HG03520 (cell line): Measurements from ENCODE around the gene JARID2.

Source experiments
- ATAC-seq: cut with Tn5 transposase; IDR thresholded peaks from one replicate; pipeline ENCODE4 v1.9.1; 2021; ENCODE audit warnings: mild to moderate bottlenecking, moderate library complexity; ENCODE audit not compliant: unreplicated experiment

Gene JARID2

DNA sequence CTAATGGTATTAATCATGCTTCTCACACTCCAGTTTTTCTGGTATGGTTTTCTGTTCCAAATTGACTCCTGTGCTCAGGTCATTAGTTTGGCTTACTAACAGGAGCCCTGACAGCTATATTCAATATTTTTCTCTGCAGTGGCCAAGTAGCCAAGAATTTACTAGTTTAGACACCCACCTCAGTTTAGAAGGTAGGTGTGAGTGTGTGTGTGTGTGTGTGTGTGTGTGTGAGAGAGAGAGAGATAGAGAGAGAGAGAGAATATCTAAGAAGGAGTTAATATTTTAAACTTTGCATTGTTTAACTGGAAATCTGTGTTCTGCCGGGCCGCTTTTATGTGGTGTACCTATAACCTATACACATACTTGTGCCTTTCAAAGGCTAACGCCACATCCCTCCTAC lies 18.5 kb downstream of the JARID2 start:
- no peak for ATAC-seq

DNA sequence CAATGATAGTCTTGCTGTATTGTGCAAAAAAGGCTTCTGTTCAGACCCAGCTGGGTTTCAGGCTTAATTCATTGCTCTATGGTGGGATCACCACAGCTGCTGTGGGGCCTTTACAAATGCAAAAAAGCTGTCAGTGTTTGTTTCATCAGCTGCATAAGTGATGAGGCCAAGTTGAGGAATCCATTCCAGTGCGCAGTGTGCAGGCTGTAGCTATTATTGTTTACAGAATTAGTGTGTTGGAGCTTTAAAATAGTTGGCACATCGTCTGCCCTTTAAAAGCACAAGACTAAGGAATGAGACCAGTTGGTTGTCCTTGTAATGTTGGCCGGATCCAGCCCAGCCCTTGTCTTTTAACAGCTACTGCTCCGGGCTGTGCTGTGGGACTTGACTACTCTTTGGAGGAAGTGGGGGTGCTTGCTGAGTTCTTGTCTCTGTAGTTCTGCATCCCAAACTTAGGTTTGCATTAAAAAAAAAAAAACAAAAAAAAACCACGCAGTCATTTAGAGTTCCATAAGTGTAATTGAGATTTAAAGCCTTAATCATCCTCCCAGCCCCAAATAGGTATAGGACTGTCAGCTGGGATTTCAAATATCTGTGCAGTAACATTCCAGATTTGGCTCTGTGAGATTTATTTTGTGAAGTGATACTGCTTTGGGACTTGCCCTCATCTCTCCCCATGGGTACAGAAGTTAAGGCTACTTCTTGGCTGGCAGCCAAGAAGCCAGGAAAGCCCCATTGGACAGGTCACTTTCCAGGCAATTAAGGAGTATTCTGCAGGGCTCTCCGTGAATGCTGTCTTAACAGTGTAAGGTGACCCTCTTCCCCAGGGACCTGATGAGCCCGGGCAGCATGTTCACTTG lies 19.3 kb downstream of the JARID2 start:
- ATAC-seq = no peak

DNA sequence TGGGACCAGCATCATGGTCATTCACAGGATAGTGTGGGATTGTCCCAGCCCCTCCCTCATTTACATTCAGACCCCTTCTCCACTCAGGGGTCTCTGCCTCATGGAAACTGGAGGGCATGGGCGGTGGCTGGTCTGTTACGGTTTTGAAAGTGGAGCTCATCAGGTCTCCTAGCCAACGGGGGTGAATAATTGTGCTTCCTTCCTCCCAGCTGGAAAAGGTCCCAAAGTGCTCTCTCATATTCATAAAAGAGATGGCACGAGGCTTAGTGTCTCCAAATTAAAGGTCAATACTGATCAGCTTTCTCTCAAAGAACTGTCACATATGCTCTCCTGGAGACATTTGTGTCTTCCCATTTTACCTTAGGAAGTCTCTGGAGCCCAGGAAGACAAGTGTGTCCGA lies 19.9 kb downstream of the JARID2 start:
- ATAC-seq = no peak

DNA sequence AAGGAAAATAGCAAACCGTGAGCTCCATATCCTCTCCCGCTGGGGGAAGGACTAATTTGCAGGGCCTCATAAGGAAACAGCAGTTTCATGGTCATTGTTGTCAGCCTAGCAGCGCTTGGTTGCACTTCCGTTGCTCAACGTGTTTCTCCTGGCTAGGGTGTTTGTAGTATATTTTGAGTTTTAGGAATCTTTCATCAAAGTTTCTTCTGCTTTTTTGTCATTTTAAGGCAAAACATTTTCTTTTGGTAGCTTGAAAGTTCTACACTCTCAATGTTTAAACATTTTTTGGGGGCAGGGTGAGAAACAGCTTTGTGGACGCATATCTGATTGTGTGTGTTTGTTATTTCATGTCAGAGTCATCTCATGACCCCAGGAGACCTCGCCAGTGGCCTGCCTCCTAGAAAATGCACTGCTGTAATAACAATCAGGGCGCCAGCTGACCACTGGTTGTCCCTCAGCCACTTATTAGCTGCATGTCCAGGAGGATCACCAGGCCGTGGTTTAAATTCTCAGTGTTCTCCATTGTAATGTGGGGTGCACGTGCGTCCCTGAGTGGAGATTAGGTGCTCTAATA lies 20.6 kb downstream of the JARID2 start:
- no peak for ATAC-seq

DNA sequence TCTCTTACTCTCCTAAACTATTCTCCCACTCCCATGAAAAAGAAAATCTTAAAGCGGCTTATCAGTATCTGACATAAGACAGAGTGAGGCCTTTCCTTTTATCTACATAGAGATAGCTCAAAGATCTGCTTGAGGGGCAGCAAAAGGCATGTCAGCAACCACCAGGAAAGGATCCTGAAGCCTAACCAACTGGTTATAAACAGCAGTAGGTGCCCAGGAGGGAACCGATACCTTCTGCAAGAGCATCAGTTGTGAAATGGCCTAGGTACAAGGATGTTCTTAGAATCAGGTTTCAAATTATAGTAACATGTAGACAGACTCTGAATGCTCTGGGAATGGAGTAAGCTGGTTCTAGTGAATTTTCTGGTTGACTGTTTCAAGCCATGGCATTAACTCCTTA lies 21.4 kb downstream of the JARID2 start:
- no peak for ATAC-seq

DNA sequence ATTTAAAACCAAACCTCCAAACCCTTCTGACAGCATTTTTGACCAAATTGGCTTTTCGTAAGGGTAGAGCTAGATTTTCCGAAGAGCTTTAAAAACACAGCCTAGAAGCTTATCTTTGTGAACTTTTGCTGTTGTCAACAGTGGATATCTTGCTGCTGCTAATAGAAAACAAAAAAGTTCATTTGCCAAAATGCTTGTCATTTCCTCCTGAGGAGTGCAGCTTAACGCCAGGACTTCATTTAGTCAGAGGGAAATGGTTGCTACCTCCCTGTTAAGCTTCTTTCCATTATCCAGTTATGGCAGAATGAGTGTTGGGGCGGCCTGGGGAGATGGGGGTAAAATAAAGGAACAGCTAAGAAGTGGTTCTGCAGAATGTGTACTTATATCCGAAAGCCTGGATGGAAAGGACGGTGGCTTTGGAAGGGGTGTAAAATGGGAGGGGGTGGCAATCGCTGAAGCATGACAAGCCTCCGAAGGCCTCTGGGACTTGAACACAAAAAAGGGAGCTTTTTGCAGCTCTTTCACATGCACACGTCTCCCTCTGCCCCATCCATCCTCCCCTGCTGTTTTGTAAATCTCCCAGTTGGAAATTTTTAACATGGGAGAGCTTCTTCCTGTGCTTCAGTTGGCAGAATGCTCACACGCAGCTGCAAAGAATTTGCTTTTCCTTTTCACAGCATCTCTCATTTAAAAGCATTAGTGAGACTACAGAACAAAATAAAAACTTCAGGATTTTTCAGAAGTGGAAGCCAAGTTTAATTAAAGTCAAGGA lies 22.5 kb downstream of the JARID2 start:
- no peak for ATAC-seq

DNA sequence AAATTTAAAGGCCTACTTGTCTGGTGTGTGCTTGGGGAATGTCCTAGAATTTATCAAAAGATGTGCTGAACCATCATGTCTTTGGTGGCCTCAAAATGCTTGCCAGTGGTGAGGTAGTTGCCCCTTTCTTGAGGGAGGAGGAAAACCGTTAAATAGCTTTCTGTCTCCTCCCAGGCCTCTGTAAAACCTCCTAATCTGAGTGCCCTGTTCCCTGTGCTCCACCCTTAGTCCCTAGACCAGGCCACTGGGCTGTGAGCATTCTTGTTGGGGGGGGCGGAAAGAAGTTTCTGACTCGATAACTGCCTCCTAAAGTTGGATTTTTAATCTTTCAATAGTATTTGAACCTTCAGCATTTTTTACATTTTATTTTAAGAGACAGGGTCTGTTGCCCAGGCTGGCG lies 23.1 kb downstream of the JARID2 start:
- no peak for ATAC-seq

DNA sequence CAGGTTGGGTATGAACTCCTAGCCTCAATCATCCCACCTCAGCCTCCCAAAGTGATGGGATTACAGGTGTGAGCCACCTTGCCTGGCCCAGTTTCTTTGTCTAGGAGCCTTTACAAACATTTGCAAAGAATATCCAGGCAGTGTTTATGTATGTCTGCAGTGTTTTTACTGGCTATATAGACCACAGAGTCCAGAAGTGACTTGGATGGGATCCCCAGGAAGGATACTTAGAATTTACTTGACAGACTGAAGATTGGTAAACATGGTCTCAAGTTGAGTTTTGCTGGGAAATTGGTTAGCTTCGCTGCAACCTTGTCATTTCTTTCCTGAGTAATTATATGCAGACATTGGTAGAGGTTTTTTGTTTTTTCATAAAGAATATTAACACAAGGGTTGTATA lies 23.8 kb downstream of the JARID2 start:
- no peak for ATAC-seq

DNA sequence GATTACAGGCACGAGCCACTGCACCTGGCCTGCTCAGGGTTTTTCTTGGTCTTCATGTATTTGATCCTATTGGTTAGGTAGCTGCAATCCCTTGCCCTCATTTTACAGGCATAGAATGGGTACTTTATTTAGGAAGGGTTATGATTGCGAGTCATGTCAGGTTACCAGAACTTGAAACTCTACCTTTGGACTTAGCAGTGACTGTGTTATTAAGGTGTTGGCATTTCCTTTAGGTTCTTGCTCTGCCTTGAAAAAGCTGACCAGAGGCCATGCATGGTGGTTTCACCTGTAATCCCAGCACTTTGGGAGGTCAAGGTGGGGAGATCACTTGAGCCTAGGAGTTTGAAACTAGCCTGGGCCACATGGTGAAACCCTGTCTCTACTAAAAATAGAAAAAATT lies 24.5 kb downstream of the JARID2 start:
- ATAC-seq = no peak

DNA sequence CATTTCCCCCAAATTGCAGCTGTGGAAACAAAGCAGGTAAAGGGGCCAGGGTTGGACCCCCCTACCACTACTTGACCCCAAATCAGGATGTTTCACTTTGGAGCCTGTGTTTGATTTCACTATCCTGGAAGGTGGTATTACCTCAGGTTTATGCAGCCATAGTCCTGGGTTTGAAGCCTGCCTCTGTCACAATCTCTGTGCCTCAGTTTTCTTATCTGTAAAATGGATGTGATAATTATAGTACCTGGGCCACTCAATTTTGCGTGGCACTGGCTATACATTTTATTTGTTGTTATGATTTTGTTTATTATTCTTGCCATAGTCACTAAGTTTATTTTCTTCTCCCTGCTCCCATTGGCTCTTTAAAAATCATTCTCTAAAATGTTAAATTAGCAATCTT lies 26.7 kb downstream of the JARID2 start:
- ATAC-seq = no peak

DNA sequence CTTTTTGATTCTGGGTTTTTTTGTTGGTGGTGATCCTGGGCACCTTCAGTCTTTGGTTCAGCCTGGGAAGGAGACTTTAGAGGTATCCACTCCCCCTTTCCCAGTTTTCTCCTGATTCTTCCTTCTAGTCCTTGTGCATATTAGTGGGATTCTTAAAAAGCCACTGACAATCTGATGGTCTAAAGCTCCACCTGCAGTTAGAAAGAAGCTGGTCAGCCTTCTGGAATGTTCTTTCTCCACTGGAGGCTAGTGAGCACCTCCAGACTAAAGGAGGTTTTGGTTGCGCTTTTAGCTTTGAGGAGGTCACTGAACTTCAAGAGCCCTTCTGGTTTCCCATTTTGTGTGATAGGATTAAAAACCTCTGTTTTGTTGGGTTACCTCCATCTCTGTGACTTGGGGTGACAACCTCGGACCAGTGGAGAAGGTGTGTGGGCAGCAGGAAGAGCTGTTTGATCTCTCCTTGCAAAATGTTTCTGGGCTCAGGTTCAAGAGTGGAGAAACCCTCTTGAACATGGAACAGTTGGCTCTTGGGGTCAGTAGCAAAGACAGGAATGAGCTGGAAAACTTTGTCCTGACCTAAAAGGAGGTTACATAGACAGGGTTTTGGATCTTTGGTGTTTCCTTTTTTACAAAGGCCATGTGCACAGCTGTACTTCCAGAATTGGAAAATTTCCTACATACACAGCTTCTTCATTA lies 29.0 kb downstream of the JARID2 start:
- ATAC-seq = no peak

DNA sequence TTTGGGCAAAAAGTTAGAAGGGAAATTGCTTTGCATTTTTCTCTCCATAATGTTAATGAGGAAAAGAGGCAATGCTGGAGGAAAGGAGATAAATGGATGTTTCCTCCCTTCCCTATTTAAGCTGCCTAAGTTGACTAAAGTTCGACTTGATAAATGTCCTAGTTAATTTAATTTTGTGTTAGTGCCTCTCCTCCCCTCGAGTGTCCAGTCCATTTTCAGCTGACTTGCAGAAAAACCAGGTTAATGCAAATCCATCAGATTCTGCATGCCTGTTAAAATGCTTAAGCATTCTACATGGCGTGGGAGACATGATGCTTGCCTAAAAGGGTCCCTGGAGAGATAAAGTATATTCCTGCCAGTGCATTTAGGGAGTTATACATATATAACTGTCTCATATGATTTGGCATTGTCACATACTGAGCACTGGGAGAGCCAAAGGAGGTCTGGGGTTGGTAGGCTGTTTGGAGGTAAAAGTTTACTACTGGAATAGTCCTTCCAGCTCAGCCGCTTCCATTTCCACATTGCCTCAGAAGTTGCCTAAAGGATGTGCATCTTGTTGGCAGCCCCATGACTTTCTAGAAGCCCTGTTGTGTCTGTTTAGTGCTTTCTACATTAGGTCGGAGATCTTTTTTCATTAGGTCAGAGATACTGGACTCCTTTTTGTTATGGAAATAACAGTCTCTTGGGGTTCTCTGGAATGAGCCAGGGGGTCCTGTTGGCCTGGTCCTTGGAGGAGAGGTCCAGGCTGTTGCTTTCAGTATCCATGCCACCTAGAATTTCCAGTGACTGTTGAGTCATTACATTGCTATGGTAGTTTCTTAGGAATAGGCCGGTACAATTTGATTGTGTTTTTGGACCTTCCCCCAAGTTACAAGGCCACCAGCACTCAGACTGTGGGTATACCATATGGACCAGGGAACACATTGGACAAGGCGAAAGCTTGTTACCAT lies 30.4 kb downstream of the JARID2 start:
- ATAC-seq = no peak

DNA sequence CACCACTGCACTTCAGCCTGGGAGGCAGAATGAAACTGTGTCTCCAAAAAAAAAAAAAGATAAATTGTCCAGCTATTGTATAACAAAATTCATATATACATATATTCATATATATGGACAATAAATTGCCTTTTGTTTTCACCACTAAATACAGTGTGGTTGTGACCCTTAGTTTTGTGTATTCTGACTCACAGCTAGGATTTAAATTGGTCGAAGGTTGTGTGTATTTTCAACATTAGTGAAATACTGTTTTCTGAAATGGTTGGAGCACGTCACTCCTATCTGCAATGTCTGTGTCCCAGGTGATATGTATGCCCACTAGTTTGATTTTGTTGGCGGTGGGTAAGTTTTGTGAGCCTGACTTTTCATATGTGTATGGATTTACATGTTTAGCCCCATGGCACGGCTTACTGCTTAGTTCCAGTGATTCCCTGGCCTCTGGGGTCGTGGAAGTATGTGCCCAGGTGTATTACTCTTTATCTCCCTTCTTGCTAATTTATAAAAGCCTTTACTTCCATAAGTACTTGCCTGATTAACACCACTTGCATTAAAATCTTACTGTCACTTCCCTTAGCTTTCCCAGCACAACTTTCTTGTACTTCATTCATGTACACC lies 33.3 kb downstream of the JARID2 start:
- no peak for ATAC-seq

DNA sequence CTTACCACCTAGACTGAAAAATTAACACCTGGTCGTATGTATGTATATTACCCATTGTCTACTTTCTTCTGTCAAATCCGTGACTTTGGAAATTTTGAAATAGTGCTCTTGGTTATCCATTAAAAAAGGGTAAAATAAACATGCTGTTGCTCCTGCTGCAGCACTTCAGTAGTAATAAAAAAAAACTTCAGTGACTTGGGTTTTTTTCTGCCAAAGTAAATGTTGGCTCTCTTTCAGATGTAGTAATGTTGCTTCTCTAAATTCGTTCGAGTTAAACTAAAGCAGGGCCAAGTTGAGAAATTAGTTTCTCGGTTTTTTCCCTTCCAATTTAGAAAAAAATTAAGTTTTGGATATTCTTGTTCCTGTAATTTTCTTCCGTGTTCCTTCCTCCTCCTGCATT lies 34.2 kb downstream of the JARID2 start:
- ATAC-seq = no peak

DNA sequence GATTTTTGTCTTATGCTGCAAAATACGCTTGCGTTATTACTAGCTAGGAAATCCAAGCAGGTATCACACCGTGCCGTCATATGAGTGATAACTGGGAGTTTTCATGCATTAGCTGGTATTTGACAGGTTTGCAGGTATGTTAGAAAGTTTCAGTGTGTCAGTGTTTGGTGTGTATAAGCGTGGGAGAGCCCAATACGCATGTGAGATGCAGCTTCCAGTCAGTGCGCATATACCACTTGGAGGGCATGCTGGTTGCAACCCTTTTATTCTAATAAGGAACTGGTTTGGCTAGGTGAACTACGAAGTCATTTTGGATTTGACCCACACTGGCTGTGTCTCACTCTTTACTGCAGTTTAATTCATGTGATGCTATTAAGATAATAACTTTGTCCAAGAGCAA lies 35.1 kb downstream of the JARID2 start:
- no peak for ATAC-seq

DNA sequence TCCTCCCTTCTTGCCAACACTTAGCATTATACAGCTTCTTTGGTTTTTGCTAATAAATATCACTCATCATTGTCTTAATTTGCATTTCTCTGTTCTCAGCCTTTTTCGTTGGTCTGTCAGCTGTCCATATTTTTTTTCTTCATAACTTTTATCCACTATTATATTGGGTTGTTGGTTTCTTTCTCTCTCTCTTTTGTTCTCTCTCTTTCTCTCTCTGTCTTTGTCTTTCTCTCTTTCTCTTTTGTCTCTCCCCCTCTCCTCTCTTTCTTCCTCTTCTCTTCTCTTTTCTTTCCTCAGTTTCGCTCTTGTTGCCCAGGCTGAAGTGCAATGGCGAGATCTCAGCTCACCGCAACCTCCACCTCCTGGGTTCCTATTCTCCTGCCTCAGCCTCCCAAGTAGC lies 36.5 kb downstream of the JARID2 start:
- no peak for ATAC-seq

DNA sequence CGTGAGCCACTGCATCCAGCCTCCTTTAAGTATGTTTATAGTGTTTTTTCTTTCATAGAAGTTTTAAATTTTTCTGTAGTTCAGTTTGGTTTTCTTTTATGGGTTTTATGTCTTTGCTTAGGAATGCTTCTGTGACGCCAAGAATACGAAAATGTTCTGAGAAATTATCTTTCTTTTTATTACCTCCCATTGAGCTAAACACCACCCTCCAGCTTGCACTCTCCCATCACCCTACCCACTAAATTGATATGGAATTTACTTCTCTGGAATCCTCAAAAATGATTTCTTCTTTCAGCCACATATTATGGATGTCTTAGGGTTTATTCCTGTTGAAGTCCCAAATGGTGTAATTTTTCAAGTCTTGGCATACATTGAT lies 38.1 kb downstream of the JARID2 start:
- no peak for ATAC-seq

DNA sequence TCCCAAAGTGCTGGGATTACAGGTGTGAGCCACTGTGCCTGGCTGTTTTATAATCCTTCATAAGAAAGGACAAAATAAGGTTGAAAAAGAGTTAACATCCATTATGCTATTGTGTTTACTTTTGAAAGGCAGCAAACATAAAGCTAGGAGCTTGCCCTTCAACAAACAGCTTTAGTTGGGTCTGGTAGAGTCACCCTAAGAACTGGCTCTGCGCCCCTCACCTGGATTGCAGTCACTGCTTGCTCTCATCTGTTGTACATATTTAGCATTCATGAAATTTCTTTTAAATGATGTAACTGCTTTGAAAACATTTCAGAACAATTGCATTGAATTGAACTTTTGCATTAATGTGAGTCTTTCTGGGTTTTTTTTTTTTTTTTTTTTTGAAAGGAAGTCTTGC lies 38.9 kb downstream of the JARID2 start:
- ATAC-seq = no peak

DNA sequence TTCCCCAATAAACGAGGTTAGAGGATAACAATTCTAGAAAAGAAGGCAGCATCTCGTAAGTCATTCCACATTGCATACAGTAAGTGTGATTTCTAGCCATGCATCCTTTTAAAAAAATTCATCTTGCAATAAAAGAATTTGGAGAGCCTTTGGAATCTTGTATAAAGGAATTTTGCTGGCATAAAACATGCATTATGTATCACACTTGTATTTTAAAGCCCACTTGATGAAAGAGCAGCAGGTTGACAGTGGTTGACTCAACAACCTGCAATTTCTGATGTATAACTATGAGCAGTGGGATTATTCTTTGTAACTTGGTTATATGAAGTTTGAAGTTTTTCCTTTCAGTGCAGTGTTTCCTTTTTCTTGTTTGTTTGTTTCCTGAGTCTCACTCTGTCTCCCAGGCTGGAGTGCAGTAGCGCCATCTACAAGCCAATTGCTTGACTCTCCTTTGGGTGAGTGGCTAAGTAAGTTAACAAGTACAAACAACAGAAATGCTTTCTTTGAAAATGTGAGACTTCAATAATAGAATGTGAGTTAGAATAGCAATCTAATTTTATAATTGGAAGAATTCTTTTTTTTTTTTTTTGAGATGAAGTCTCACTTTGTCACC lies 39.9 kb downstream of the JARID2 start:
- no peak for ATAC-seq
